ENCODE data around the gene CENPO.

CENPO gene

GRCh38 chr2:24774373-24774772 lies 18.9 kb upstream of the CENPO start:
- Histone ChIP-seq H3K79me2 (ENCODE audit: low read length) (no peaks in the 10 kb centered on the region), H3K4me1 (ENCODE audit: low read length) (no peaks in the 10 kb centered on the region), H4K20me1 (ENCODE audit: insufficient read depth, low read length) (no peaks in the 10 kb centered on the region), H3K36me3 (replicated peaks; ENCODE audit: low read depth, low read length) (peaks cover 5% of the 10 kb centered on the region), H3K4me3 (ENCODE audit: low read length) (no peak overlapping the region), H3K9ac (ENCODE audit: low read length) (no peak overlapping the region), H3K4me2 (ENCODE audit: low read length) (no peak overlapping the region), H3K9me3 (ENCODE audit: insufficient read depth, low read length) (no peaks in the 10 kb centered on the region), H3K27me3 (ENCODE audit: low read depth, low read length) (no peaks in the 10 kb centered on the region), H3K27ac (ENCODE audit: low read length) (no peak overlapping the region), H2AFZ (ENCODE audit: low read depth, low read length) (no peak overlapping the region)
- TF ChIP-seq CTCF (IDR thresholded peaks at IDR 0.05; ENCODE audit: low read depth, low read length) = no peak
- TF ChIP-seq EZH2phosphoT487 (IDR thresholded peaks at IDR 0.05; ENCODE audit: low read depth) = no peak

GRCh38 chr2:24779116-24779515 lies 14.1 kb upstream of the CENPO start:
- no peak overlapping the region for H2AFZ ChIP-seq (ENCODE audit: low read depth, low read length)

GRCh38 chr2:24783641-24784040 lies 9.6 kb upstream of the CENPO start:
- Histone ChIP-seq H3K9ac (ENCODE audit: low read length) (no peak overlapping the region), H3K79me2 (ENCODE audit: low read length) (no peaks in the 10 kb centered on the region), H4K20me1 (ENCODE audit: insufficient read depth, low read length) (no peaks in the 10 kb centered on the region), H3K36me3 (replicated peaks; ENCODE audit: low read depth, low read length) (peaks cover 7% of the 10 kb centered on the region), H3K4me3 (ENCODE audit: low read length) (no peak overlapping the region), H3K4me1 (ENCODE audit: low read length) (peaks cover 19% of the 10 kb centered on the region), H3K4me2 (ENCODE audit: low read length) (no peak overlapping the region), H2AFZ (ENCODE audit: low read depth, low read length) (no peak overlapping the region), H3K27me3 (ENCODE audit: low read depth, low read length) (no peaks in the 10 kb centered on the region), H3K27ac (ENCODE audit: low read length) (no peak overlapping the region), H3K9me3 (ENCODE audit: insufficient read depth, low read length) (peaks cover 5% of the 10 kb centered on the region; the same call in 1 of the 2 replicates)
- TF ChIP-seq CTCF (IDR thresholded peaks at IDR 0.05; ENCODE audit: low read depth, low read length) = no peak

More at GRCh38 chr2:24779116-24779515, 14.1 kb upstream of the CENPO start:
- Histone ChIP-seq H3K4me1 (ENCODE audit: low read length) (no peaks in the 10 kb centered on the region), H3K79me2 (ENCODE audit: low read length) (no peaks in the 10 kb centered on the region), H3K27me3 (ENCODE audit: low read depth, low read length) (no peaks in the 10 kb centered on the region), H3K4me2 (ENCODE audit: low read length) (no peak overlapping the region), H3K9me3 (ENCODE audit: insufficient read depth, low read length) (no peaks in the 10 kb centered on the region), H3K36me3 (replicated peaks; ENCODE audit: low read depth, low read length) (peaks cover 2% of the 10 kb centered on the region), H3K4me3 (ENCODE audit: low read length) (no peak overlapping the region), H3K9ac (ENCODE audit: low read length) (no peak overlapping the region), H4K20me1 (ENCODE audit: insufficient read depth, low read length) (no peaks in the 10 kb centered on the region), H3K27ac (ENCODE audit: low read length) (no peak overlapping the region)
- TF ChIP-seq EZH2phosphoT487 (IDR thresholded peaks at IDR 0.05; ENCODE audit: low read depth) (no peak), CTCF (IDR thresholded peaks at IDR 0.05; ENCODE audit: low read depth, low read length) (no peak)

GRCh38 chr2:24785671-24786321 lies 7.4 kb upstream of the CENPO start:
- Histone ChIP-seq H3K9me3 (ENCODE audit: insufficient read depth, low read length) (peaks cover 5% of the 10 kb centered on the region; the same call in 1 of the 2 replicates), H2AFZ (ENCODE audit: low read depth, low read length) (no peak overlapping the region), H3K27ac (ENCODE audit: low read length) (peak overlapping the region; percentile 82), H3K4me2 (ENCODE audit: low read length) (peak overlapping the region; percentile 64), H3K9ac (ENCODE audit: low read length) (peak overlapping the region; percentile 48), H3K79me2 (ENCODE audit: low read length) (no peaks in the 10 kb centered on the region), H3K4me1 (ENCODE audit: low read length) (peaks cover 20% of the 10 kb centered on the region), H3K4me3 (ENCODE audit: low read length) (peak overlapping the region; percentile 45), H3K27me3 (ENCODE audit: low read depth, low read length) (no peaks in the 10 kb centered on the region), H3K36me3 (replicated peaks; ENCODE audit: low read depth, low read length) (peaks cover 9% of the 10 kb centered on the region), H4K20me1 (ENCODE audit: insufficient read depth, low read length) (no peaks in the 10 kb centered on the region)
- TF ChIP-seq CTCF (IDR thresholded peaks at IDR 0.05; ENCODE audit: low read depth, low read length) (no peak), EZH2phosphoT487 (IDR thresholded peaks at IDR 0.05; ENCODE audit: low read depth) (no peak)

All from OCI-LY3 (cell line).